ENCODE measurements around the gene SH3YL1.
A peak's percentile ranks its signal among the peaks of the same experiment; 100 is the strongest.

The SH3YL1 gene

GRCh38 chr2:211486-212184 lies 52.2 kb downstream of the SH3YL1 start:
- TF ChIP-seq CTCF (IDR thresholded peaks at IDR 0.05; ENCODE audit: insufficient read depth, low read depth, low read length, missing control alignments): no peak

GRCh38 chr2:210660-211059 lies 53.2 kb downstream of the SH3YL1 start:
- no peak overlapping the region for H3K4me3 ChIP-seq (ENCODE audit: low read length)
- no peak for TF ChIP-seq CTCF (IDR thresholded peaks at IDR 0.05; ENCODE audit: insufficient read depth, low read depth, low read length, missing control alignments)
- peak; percentile 70 for DNase-seq (ENCODE audit: low read depth)

More at GRCh38 chr2:211486-212184, 52.2 kb downstream of the SH3YL1 start:
- no peak overlapping the region for H3K4me3 ChIP-seq (ENCODE audit: low read length)
- DNase-seq (ENCODE audit: low read depth): no peak

DNA sequence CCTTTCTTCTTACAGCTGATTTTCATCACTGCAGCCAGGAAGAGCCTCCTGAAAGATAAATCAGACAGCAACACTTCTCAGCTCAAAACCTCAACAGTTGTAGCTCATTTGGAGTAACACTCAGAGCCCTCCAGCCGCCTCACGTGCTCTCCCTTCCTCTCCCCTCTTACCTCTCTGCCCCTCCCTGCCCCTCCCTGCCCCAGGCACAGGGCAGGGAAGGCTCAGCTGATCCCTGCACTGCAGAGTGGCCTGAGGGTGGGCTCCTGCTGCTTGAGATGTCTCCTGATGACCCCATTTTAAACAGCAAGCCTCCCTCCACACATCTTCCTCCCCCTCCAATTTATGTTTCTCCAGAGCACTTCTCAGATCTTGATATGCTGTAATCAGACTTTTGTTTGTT lies 54.4 kb downstream of the SH3YL1 start:
- H3K4me3 ChIP-seq (ENCODE audit: low read length): no peak overlapping the region
- TF ChIP-seq CTCF (IDR thresholded peaks at IDR 0.05; ENCODE audit: insufficient read depth, low read depth, low read length, missing control alignments): no peak
- DNase-seq (ENCODE audit: low read depth): no peak

GRCh38 chr2:208335-208734 lies 55.5 kb downstream of the SH3YL1 start:
- DNase-seq (ENCODE audit: low read depth): no peak
- TF ChIP-seq CTCF (IDR thresholded peaks at IDR 0.05; ENCODE audit: insufficient read depth, low read depth, low read length, missing control alignments): no peak
- no peak overlapping the region for H3K4me3 ChIP-seq (ENCODE audit: low read length)

- no peak overlapping the region for H3K4me3 ChIP-seq (ENCODE audit: low read length)
- no peak for TF ChIP-seq CTCF (IDR thresholded peaks at IDR 0.05; ENCODE audit: insufficient read depth, low read depth, low read length, missing control alignments)
- no peak for DNase-seq (ENCODE audit: low read depth)
Measured at GRCh38 chr2:203984-204383, 59.8 kb downstream of the SH3YL1 start.

DNA sequence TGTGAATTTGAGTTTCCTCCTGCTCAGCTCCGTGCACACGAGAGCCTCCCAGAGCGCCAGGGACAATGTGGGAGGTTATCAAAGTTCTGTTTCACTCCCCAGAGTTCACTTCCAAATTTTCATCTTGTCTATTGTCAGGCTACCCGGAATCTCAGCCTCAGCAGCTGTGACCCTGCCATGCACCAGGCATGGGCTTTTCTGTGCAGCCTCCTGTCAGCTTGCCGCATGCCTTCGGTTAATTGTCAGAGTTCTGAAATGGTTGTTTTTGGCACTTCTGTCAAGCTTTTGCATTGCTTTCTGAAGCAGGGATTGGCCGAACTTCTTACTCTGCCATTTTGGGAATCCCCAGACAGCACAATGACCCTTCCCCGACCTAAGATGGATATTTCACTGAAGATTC lies 60.4 kb downstream of the SH3YL1 start:
- no peak overlapping the region for H3K4me3 ChIP-seq (ENCODE audit: low read length)
- no peak for TF ChIP-seq CTCF (IDR thresholded peaks at IDR 0.05; ENCODE audit: insufficient read depth, low read depth, low read length, missing control alignments)
- no peak for DNase-seq (ENCODE audit: low read depth)

GRCh38 chr2:202945-203344 lies 60.9 kb downstream of the SH3YL1 start:
- no peak for TF ChIP-seq CTCF (IDR thresholded peaks at IDR 0.05; ENCODE audit: insufficient read depth, low read depth, low read length, missing control alignments)
- DNase-seq (ENCODE audit: low read depth): no peak

More at GRCh38 chr2:202945-203344, 60.9 kb downstream of the SH3YL1 start:
- no peak overlapping the region for H3K4me3 ChIP-seq (ENCODE audit: low read length)

Measured in epithelial cell of esophagus (primary cell).